ENCODE results near the gene LIMCH1. TPM values are rescaled to one million over a fixed set of nuclear protein-coding genes. Genes with fewer than 3 reads are reported as not detected.

LIMCH1 gene
- polyA plus RNA-seq, 1 donor (not counting 4 experiments of a cell fraction or from before 2014, with no cell fraction given), result 1.1 TPM

DNA sequence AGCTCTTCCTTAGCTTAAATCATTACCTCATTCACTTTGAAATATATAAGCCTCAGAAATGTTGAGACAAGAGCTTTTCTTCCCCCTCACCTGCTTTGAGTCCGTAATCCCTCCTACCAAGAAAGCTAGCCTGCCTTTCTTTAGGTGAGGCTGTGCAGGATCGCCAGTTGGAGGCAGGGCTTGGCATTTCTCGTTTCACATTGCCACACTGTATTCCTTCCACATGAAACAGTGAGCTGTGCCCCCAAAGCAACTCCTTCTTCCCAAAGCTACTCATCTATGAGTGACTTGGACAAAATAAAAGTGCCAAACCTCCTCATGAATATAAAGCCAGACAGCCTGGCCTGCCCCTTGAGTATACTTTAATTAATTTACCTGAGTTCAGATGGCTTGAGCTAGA lies 86.8 kb downstream of the LIMCH1 start:
- no peaks in the 10 kb centered on the region for H3K36me3 ChIP-seq (ENCODE audit: control insufficient read depth in 2 of 2, extremely low read depth in 1 of 2, insufficient read depth in 2 of 2, low read length in 2 of 2)
- H2AFZ ChIP-seq (ENCODE audit: control insufficient read depth, low read length), result no peak overlapping the region
- H3K27me3 ChIP-seq (ENCODE audit: control insufficient read depth, extremely low read depth, insufficient read depth, low read length), result no peaks in the 10 kb centered on the region
- H3K9me3 ChIP-seq (ENCODE audit: control insufficient read depth, low read depth, low read length), result no peaks in the 10 kb centered on the region
- no peak overlapping the region for H3K27ac ChIP-seq (ENCODE audit: control insufficient read depth, insufficient read depth, low read length)
- H3K79me2 ChIP-seq (ENCODE audit: control insufficient read depth, insufficient read depth, low read length), result no peaks in the 10 kb centered on the region
- no peaks in the 10 kb centered on the region for H3K4me1 ChIP-seq (ENCODE audit: control insufficient read depth, extremely low read depth, insufficient read depth, low read length)
- H3K4me2 ChIP-seq (ENCODE audit: control insufficient read depth, extremely low read depth, insufficient read depth, low read depth, low read length), result no peak overlapping the region
- H3K9ac ChIP-seq (ENCODE audit: control insufficient read depth, extremely low read depth, insufficient read depth, low read length), result no peak overlapping the region
- DNase-seq (ENCODE audit: low read depth, low spot score) (no peak), FAIRE-seq (no peak)
- no peaks in the 10 kb centered on the region for H3K9me1 ChIP-seq (ENCODE audit: control insufficient read depth, extremely low read depth, insufficient read depth, low read length)
- no peak overlapping the region for H3K4me3 ChIP-seq (ENCODE audit: control insufficient read depth in 2 of 3, extremely low read depth in 1 of 3, insufficient read depth in 2 of 3, low read depth in 1 of 3, low read length in 3 of 3)
- TF ChIP-seq, protein P1, sequence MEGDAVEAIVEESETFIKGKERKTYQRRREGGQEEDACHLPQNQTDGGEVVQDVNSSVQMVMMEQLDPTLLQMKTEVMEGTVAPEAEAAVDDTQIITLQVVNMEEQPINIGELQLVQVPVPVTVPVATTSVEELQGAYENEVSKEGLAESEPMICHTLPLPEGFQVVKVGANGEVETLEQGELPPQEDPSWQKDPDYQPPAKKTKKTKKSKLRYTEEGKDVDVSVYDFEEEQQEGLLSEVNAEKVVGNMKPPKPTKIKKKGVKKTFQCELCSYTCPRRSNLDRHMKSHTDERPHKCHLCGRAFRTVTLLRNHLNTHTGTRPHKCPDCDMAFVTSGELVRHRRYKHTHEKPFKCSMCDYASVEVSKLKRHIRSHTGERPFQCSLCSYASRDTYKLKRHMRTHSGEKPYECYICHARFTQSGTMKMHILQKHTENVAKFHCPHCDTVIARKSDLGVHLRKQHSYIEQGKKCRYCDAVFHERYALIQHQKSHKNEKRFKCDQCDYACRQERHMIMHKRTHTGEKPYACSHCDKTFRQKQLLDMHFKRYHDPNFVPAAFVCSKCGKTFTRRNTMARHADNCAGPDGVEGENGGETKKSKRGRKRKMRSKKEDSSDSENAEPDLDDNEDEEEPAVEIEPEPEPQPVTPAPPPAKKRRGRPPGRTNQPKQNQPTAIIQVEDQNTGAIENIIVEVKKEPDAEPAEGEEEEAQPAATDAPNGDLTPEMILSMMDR (optimal IDR thresholded peaks at IDR 0.05 in 1 of 3, IDR thresholded peaks at IDR 0.05 in 1 of 3, conservative IDR thresholded peaks at IDR 0.05 in 1 of 3; ENCODE audit: extremely low read depth in 1 of 3, insufficient read depth in 2 of 3, low read length in 3 of 3), result no peak
- TF ChIP-seq EZH2 (IDR thresholded peaks at IDR 0.05; ENCODE audit: low read length), result no peak
- dilution Hi-C loops (cut with MboI; ENCODE audit: extremely low pct_ligation_motif_present, low sequenced_read_pairs), result no loop called here
- H4K20me1 ChIP-seq (ENCODE audit: control insufficient read depth, extremely low read depth, insufficient read depth, low read length), result no peaks in the 10 kb centered on the region

DNA sequence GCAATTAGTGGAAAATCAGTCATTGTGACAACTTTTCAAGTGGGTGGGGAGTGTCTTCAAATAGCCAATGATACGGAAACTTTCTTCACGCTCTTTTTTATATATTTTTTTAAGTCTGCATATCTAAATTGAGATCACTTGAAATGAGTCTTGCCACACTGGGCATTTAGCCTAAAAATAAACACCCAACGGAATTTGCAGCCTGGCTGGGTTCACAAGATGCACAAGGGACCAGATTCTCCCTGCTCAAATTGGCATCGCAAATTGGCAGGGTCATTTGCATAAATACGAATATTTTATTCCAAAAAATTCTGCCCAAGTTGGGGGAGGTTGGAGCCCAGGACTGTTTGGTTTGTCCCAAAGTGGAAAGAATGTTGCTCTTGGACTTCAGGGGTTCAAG lies 87.6 kb downstream of the LIMCH1 start:
- no peak overlapping the region for H3K27ac ChIP-seq (ENCODE audit: control insufficient read depth, insufficient read depth, low read length)
- no peak overlapping the region for H3K4me2 ChIP-seq (ENCODE audit: control insufficient read depth, extremely low read depth, insufficient read depth, low read depth, low read length)
- no peak for FAIRE-seq

More for the DNA sequence above, 87.6 kb downstream of the LIMCH1 start:
- Histone ChIP-seq H3K9ac (ENCODE audit: control insufficient read depth, extremely low read depth, insufficient read depth, low read length) (no peak overlapping the region), H3K27me3 (ENCODE audit: control insufficient read depth, extremely low read depth, insufficient read depth, low read length) (no peaks in the 10 kb centered on the region), H3K9me3 (ENCODE audit: control insufficient read depth, low read depth, low read length) (no peaks in the 10 kb centered on the region), H3K79me2 (ENCODE audit: control insufficient read depth, insufficient read depth, low read length) (no peaks in the 10 kb centered on the region), H3K36me3 (ENCODE audit: control insufficient read depth in 2 of 2, extremely low read depth in 1 of 2, insufficient read depth in 2 of 2, low read length in 2 of 2) (no peaks in the 10 kb centered on the region), H3K9me1 (ENCODE audit: control insufficient read depth, extremely low read depth, insufficient read depth, low read length) (no peaks in the 10 kb centered on the region), H3K4me1 (ENCODE audit: control insufficient read depth, extremely low read depth, insufficient read depth, low read length) (no peaks in the 10 kb centered on the region), H2AFZ (ENCODE audit: control insufficient read depth, low read length) (no peak overlapping the region), H3K4me3 (ENCODE audit: control insufficient read depth in 2 of 3, extremely low read depth in 1 of 3, insufficient read depth in 2 of 3, low read depth in 1 of 3, low read length in 3 of 3) (no peak overlapping the region), H4K20me1 (ENCODE audit: control insufficient read depth, extremely low read depth, insufficient read depth, low read length) (no peaks in the 10 kb centered on the region)
- DNase-seq (ENCODE audit: low read depth, low spot score), result no peak
- dilution Hi-C loops (cut with MboI; ENCODE audit: extremely low pct_ligation_motif_present, low sequenced_read_pairs), result no loop called here
- TF ChIP-seq EZH2 (IDR thresholded peaks at IDR 0.05; ENCODE audit: low read length), result no peak
- TF ChIP-seq, protein P1 (optimal IDR thresholded peaks at IDR 0.05 in 1 of 3, IDR thresholded peaks at IDR 0.05 in 1 of 3, conservative IDR thresholded peaks at IDR 0.05 in 1 of 3; ENCODE audit: extremely low read depth in 1 of 3, insufficient read depth in 2 of 3, low read length in 3 of 3), result no peak

Data from keratinocyte (primary cell).